Measurements from ENCODE around the gene CHST2. TPM values are rescaled to one million over a fixed set of nuclear protein-coding genes. Genes with fewer than 3 reads are reported as not detected.

CHST2 gene
- total RNA-seq, 1 experiment from 2014 or later, result 0.26 TPM

GRCh38 chr3:143088835-143089234, 30.7 kb upstream of the CHST2 start:
- H3K4me1 ChIP-seq (ENCODE audit: control insufficient read depth, insufficient read depth, low read length), result no peaks in the 10 kb centered on the region
- intact Hi-C loops (cut with micrococcal nuclease; ENCODE audit: unreplicated experiment) (no loop called here), in situ Hi-C loops (cut with HindIII; ENCODE audit: low pct_unique_long_range_greater_than_20kb, low sequenced_read_pairs) (no loop called here)
- no peak overlapping the region for H3K4me3 ChIP-seq (ENCODE audit: low read depth in 2 of 2, low read length in 2 of 2)
- DNase-seq (ENCODE audit: low read depth, low spot score) (no peak), ATAC-seq (no peak)
- H3K27ac ChIP-seq (ENCODE audit: low read length), result no peak overlapping the region
- H3K27me3 ChIP-seq (ENCODE audit: control insufficient read depth, insufficient read depth, low read length), result no peaks in the 10 kb centered on the region
- no peaks in the 10 kb centered on the region for H3K36me3 ChIP-seq (ENCODE audit: control insufficient read depth, insufficient read depth, low read length)
- ChIA-PET POLR2A (no interaction called here), CTCF (no interaction called here)
- TF ChIP-seq POLR2AphosphoS5 (IDR thresholded peaks at IDR 0.05; ENCODE audit: low read depth, low read length), result no peak
- TF ChIP-seq TCF7L2 (IDR thresholded peaks at IDR 0.05; ENCODE audit: low read depth, low read length), result no peak
- TF ChIP-seq SIN3A (IDR thresholded peaks at IDR 0.05; ENCODE audit: borderline replicate concordance, insufficient read depth, low read depth, low read length), result no peak
- no peak for TF ChIP-seq CTCF (IDR thresholded peaks at IDR 0.05)
- no peak for TF ChIP-seq REST (IDR thresholded peaks at IDR 0.05; ENCODE audit: insufficient read depth in 1 of 2, low read depth in 2 of 2, low read length in 1 of 2)
- H3K9me3 ChIP-seq (ENCODE audit: control insufficient read depth, insufficient read depth, low read depth, low read length), result no peaks in the 10 kb centered on the region
- BruUV-seq (replicated peaks), result no TSS peak

GRCh38 chr3:143089965-143090364, 29.6 kb upstream of the CHST2 start:
- TF ChIP-seq SIN3A (IDR thresholded peaks at IDR 0.05; ENCODE audit: borderline replicate concordance, insufficient read depth, low read depth, low read length) (no peak), POLR2AphosphoS5 (IDR thresholded peaks at IDR 0.05; ENCODE audit: low read depth, low read length) (no peak), CTCF (IDR thresholded peaks at IDR 0.05) (no peak), REST (IDR thresholded peaks at IDR 0.05; ENCODE audit: insufficient read depth in 1 of 2, low read depth in 2 of 2, low read length in 1 of 2) (no peak)
- no peaks in the 10 kb centered on the region for H3K27me3 ChIP-seq (ENCODE audit: control insufficient read depth, insufficient read depth, low read length)
- POLR2A ChIA-PET, result no interaction called here
- no peak overlapping the region for H3K4me3 ChIP-seq (ENCODE audit: low read depth in 2 of 2, low read length in 2 of 2)
- H3K4me1 ChIP-seq (ENCODE audit: control insufficient read depth, insufficient read depth, low read length), result no peaks in the 10 kb centered on the region
- H3K9me3 ChIP-seq (ENCODE audit: control insufficient read depth, insufficient read depth, low read depth, low read length), result no peaks in the 10 kb centered on the region
- no peak for ATAC-seq
- CTCF ChIA-PET, result no interaction called here
- intact Hi-C loops (cut with micrococcal nuclease; ENCODE audit: unreplicated experiment) (no loop called here), in situ Hi-C loops (cut with HindIII; ENCODE audit: low pct_unique_long_range_greater_than_20kb, low sequenced_read_pairs) (no loop called here)
- no peaks in the 10 kb centered on the region for H3K36me3 ChIP-seq (ENCODE audit: control insufficient read depth, insufficient read depth, low read length)
- no TSS peak for BruUV-seq (replicated peaks)
- H3K27ac ChIP-seq (ENCODE audit: low read length), result no peak overlapping the region
- DNase-seq (ENCODE audit: low read depth, low spot score), result no peak
